Brain microvascular endothelial cell (primary cell): ENCODE data around the gene FSTL4.

Experiments used
- DNase-seq: peaks from one replicate; pipeline ENCODE4 v3.0.0-alpha.2; 2020
- H3K27ac ChIP-seq: fragments of 250-450 bp; sonication (Bioruptor Pico); 2 replicates; pipeline ENCODE4 v1.5.1; 2020; ENCODE audit warnings: mild to moderate bottlenecking, moderate library complexity
- H3K27me3 ChIP-seq: fragments of 250-450 bp; sonication (Bioruptor Pico); replicated peaks from 2 replicates; pipeline ENCODE4 v1.5.1; 2020; ENCODE audit warnings: mild to moderate bottlenecking
- H3K36me3 ChIP-seq: fragments of 250-450 bp; sonication (Bioruptor Pico); replicated peaks from 2 replicates; pipeline ENCODE4 v1.5.1; 2020; ENCODE audit warnings: mild to moderate bottlenecking
- H3K4me3 ChIP-seq: 2 replicates; pipeline ENCODE4 v1.5.1; 2011; ENCODE audit warnings: low read depth, mild to moderate bottlenecking, control low read depth, low read length, moderate library complexity
- in situ Hi-C: cut with HindIII; loops from 2 replicates; pipeline ENCODE4 v1.10.0; 2017; ENCODE audit warnings: low sequenced_read_pairs, low pct_ligation_motif_present
- TF ChIP-seq, protein P1 (sequence below): IDR thresholded peaks from 2 replicates; pipeline ENCODE4 v1.5.1; 2011; ENCODE audit warnings: low read depth, mild to moderate bottlenecking, moderate library complexity, low read length, control low read depth, inconsistent platforms; ENCODE audit errors: missing control alignments

The FSTL4 gene

DNA sequence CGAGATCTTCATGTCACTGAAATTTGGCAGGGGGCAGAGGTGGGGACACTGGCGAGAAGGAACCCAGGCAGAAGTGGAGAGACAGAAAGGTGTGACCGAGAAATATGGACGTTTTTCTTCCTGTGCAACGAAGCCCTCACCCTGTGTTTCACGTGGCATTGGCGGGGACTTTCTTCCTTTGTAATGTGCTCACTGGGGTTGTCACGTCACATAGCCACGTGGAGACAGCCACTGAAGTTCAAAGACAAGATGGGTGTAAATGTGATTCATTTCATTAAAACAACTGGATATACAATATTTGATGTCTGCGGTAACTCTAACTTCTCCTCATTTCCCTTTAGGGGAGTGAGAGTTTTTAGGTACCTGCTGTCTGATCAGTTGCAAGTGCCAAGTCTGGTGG, 225.7 kb downstream of the FSTL4 start:
- Histone ChIP-seq H3K27ac (no peak overlapping the region), H3K27me3 (peaks cover 3% of the 10 kb centered on the region), H3K4me3 (no peak overlapping the region), H3K36me3 (no peaks in the 10 kb centered on the region)
- TF ChIP-seq, protein P1, sequence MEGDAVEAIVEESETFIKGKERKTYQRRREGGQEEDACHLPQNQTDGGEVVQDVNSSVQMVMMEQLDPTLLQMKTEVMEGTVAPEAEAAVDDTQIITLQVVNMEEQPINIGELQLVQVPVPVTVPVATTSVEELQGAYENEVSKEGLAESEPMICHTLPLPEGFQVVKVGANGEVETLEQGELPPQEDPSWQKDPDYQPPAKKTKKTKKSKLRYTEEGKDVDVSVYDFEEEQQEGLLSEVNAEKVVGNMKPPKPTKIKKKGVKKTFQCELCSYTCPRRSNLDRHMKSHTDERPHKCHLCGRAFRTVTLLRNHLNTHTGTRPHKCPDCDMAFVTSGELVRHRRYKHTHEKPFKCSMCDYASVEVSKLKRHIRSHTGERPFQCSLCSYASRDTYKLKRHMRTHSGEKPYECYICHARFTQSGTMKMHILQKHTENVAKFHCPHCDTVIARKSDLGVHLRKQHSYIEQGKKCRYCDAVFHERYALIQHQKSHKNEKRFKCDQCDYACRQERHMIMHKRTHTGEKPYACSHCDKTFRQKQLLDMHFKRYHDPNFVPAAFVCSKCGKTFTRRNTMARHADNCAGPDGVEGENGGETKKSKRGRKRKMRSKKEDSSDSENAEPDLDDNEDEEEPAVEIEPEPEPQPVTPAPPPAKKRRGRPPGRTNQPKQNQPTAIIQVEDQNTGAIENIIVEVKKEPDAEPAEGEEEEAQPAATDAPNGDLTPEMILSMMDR = no peak
- in situ Hi-C loops = no loop called here
- no peak for DNase-seq

DNA sequence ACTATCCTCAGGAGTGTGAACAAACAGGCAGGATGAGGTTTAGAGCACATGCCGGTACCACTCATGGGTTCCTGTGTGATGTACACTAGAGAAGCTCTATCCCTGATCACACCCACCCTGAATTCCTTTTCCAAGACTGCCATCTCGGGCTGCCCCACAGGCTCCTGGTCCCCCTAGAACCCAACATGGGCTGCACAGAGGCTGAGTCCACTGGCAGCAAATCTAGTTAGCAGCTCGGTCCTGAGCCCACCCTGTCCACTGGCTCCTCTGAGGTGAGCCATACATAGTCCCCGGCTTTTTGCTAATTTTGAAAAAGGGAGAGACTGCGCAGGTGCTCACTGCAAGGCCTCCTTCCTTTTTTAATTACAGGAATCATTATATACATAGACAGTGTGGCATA, 227.0 kb downstream of the FSTL4 start:
- peaks cover 3% of the 10 kb centered on the region for H3K27me3 ChIP-seq
- no peak for DNase-seq
- no peak overlapping the region for H3K27ac ChIP-seq
- H3K36me3 ChIP-seq = no peaks in the 10 kb centered on the region
- TF ChIP-seq, protein P1 = no peak
- no peak overlapping the region for H3K4me3 ChIP-seq
- in situ Hi-C loops = no loop called here

DNA sequence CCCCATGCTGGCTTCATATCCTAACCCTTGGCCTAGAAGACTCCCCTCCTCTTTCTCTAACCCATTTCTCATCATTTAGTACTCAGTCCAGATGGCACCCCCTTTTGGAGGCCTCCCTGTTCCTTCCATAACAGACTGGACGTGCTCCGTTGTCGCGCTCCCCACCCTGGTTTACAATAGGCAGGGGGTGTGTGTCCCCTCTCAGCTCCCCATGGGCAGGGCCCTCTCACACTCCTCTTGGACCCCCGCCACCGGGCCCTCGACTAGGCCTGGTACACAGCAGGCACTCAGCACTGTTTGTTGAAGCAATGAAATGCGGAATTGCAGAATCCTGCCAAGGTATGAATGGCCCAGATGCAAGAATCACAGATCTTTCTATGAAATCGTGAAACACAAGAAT, 227.4 kb downstream of the FSTL4 start:
- no peak for DNase-seq
- Histone ChIP-seq H3K27ac (no peak overlapping the region), H3K27me3 (peaks cover 3% of the 10 kb centered on the region), H3K4me3 (no peak overlapping the region), H3K36me3 (no peaks in the 10 kb centered on the region)
- in situ Hi-C loops = no loop called here
- TF ChIP-seq, protein P1 = no peak

DNA sequence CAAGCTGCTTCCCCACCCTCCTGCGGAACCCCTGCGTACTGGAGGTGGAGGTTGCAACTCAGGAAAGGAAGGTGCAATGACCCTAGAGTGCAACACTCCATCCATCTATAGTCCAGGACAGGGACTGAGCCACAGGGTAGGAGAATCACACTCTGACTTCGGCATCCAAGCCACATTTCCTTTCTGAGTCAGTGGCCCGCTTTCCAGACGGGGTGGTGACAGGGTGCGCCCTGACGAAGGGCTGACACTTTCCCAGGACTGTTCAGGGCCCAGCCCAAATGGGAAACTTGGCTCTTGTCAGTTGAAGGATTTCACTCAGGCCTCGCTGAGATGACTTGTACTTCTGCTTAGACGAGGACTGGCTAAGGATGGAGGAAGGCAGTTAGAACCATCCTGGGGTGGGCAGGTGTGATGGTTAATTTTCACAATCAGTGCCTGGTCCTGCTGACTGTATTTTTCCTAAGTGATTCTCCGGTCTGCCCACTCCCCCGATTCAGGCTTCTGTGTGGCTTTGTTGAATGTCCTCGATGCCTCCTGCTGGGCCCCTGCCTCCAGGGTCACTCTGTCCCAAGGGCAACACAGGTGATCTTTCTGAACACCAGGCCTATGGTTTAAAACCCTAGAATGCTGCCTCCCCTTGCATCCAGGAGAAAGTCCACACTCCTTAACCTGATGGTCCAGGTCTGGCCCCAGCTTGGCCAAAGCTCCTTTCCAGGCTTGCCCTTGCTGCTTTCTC, 228.1 kb downstream of the FSTL4 start:
- DNase-seq = no peak
- TF ChIP-seq, protein P1 = no peak
- H3K36me3 ChIP-seq = no peaks in the 10 kb centered on the region

DNA sequence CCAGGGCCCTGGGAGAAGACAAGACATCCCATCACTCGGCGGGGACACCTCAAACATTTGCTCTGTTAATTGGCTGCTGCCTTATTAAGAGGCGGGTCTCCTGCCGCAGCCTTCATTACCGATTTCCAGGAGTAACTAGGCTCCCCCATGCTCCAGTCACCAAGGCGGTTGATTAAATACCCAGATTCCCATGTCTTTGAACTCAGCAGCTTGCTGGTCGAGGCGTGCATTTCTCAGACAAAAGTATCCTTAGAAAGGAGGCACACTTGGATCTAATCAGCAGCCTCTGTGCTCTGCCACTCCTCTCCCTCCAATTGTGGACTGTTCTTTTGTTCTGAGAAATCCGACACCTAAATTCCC, 228.8 kb downstream of the FSTL4 start:
- Histone ChIP-seq H3K27ac (no peak overlapping the region), H3K4me3 (no peak overlapping the region), H3K36me3 (no peaks in the 10 kb centered on the region), H3K27me3 (no peaks in the 10 kb centered on the region)
- no peak for DNase-seq
- in situ Hi-C loops = no loop called here
- TF ChIP-seq, protein P1 = no peak

More for the DNA sequence above, 228.1 kb downstream of the FSTL4 start:
- Histone ChIP-seq H3K4me3 (no peak overlapping the region), H3K27me3 (peaks cover 3% of the 10 kb centered on the region), H3K27ac (no peak overlapping the region)
- in situ Hi-C loops = no loop called here
